ENCODE data around the gene TMEM132D. TPM values are rescaled to one million over a fixed set of nuclear protein-coding genes. Genes with fewer than 3 reads are reported as not detected.

Gene TMEM132D
- total RNA-seq, 1 donor from 2014 or later: 0.19 TPM

DNA sequence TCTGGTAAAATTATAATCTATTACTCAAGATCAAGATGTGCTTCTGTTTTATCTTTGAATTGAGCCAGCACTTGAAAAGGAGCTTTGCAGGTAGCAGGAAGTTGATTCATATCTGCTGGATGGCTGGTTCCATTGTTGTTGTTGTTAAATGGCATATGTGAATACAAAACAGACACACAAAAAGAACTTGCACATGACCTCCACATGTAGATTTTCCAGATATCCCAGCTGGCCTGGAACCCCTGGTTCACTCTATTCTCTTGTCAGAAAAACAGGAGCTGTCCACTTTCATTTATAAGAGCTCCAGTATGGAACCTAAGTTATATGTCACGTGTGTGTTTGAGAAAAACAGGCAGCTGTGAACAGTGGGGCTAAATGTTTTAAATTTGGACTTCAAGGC is 273.9 kb downstream of the TMEM132D start:
- H3K27me3 Mint-ChIP-seq (ENCODE audit: low read depth): peaks cover 2% of the 10 kb centered on the region
- no peak overlapping the region for H3K4me3 Mint-ChIP-seq
- TF ChIP-seq, protein P1, sequence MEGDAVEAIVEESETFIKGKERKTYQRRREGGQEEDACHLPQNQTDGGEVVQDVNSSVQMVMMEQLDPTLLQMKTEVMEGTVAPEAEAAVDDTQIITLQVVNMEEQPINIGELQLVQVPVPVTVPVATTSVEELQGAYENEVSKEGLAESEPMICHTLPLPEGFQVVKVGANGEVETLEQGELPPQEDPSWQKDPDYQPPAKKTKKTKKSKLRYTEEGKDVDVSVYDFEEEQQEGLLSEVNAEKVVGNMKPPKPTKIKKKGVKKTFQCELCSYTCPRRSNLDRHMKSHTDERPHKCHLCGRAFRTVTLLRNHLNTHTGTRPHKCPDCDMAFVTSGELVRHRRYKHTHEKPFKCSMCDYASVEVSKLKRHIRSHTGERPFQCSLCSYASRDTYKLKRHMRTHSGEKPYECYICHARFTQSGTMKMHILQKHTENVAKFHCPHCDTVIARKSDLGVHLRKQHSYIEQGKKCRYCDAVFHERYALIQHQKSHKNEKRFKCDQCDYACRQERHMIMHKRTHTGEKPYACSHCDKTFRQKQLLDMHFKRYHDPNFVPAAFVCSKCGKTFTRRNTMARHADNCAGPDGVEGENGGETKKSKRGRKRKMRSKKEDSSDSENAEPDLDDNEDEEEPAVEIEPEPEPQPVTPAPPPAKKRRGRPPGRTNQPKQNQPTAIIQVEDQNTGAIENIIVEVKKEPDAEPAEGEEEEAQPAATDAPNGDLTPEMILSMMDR (conservative IDR thresholded peaks at IDR 0.05): no peak
- no peaks in the 10 kb centered on the region for H3K9me3 Mint-ChIP-seq
- H3K4me1 Mint-ChIP-seq: peaks cover 27% of the 10 kb centered on the region
- DNase-seq (ENCODE audit: low read depth, low spot score): no peak
- H3K27ac Mint-ChIP-seq (ENCODE audit: unreplicated experiment): no peak overlapping the region
- H3K36me3 Mint-ChIP-seq (ENCODE audit: low read depth): no peaks in the 10 kb centered on the region

DNA sequence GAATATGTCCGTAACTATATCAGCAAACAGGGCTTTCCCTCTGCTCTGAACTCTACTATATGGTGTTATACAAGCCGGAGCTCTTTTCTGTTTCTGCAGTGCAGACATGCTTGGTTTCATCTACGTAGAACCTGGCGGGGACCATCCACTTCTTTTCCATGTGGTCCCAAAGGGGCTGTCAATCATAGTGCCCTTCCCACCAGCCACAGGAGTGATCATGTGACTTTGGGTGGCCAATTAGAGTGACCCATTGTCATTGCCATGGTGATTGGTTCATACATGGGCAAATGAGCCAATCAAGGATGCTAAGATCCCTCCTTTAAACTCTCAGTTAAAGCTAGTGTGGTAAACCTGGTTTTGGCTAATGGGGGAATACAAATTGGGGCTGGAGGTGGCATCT is 281.3 kb downstream of the TMEM132D start:
- Mint-ChIP-seq H3K27ac (ENCODE audit: unreplicated experiment) (no peak overlapping the region), H3K27me3 (ENCODE audit: low read depth) (no peaks in the 10 kb centered on the region), H3K9me3 (peaks cover 3% of the 10 kb centered on the region), H3K4me1 (peaks cover 13% of the 10 kb centered on the region), H3K4me3 (no peak overlapping the region), H3K36me3 (ENCODE audit: low read depth) (no peaks in the 10 kb centered on the region)
- TF ChIP-seq, protein P1 (conservative IDR thresholded peaks at IDR 0.05): no peak
- no peak for DNase-seq (ENCODE audit: low read depth, low spot score)

DNA sequence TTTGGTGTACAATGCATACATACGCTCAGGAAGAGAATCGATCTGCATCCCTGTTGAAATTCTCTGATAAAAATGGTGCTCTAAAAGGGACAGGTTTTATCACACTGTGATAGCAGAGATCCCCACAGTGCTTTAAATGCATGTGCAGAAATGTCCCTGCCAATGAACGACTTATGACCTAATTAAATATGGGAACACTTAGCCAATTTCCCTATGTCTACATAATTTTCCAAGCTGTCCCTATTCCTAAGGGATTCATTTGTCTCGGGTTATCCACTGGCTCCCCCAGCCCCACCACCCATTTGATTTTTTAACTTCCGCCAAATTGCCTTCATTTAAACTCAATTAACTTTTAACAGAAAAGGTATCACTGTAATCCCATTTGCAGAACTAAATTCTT is 284.6 kb downstream of the TMEM132D start:
- no peaks in the 10 kb centered on the region for H3K27me3 Mint-ChIP-seq (ENCODE audit: low read depth)
- no peak overlapping the region for H3K4me3 Mint-ChIP-seq
- H3K9me3 Mint-ChIP-seq: peaks cover 10% of the 10 kb centered on the region
- H3K27ac Mint-ChIP-seq (ENCODE audit: unreplicated experiment): no peak overlapping the region
- peaks cover 13% of the 10 kb centered on the region for H3K4me1 Mint-ChIP-seq
- H3K36me3 Mint-ChIP-seq (ENCODE audit: low read depth): no peaks in the 10 kb centered on the region
- TF ChIP-seq, protein P1 (conservative IDR thresholded peaks at IDR 0.05): no peak
- no peak for DNase-seq (ENCODE audit: low read depth, low spot score)

DNA sequence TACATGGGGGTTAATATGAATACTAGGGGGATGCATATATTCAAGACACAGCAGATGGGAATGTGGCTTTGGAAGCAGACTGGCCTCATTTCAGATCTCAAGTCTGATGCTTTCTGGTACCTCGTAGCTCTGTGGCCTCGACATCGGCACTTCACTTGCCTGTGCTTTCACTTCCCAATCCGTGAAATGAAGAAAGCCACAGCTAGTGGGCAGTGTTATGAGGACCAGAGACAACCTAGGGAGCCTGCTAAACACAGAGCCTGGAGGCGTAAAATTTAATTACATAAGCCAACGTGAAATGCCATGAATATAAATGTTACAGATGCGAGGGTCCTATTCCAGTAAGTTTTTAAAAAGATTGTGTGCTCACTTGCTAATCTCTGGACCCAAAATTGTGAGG is 286.0 kb downstream of the TMEM132D start:
- H3K27ac Mint-ChIP-seq (ENCODE audit: unreplicated experiment): no peak overlapping the region
- DNase-seq (ENCODE audit: low read depth, low spot score): no peak
- H3K4me3 Mint-ChIP-seq: no peak overlapping the region
- no peaks in the 10 kb centered on the region for H3K36me3 Mint-ChIP-seq (ENCODE audit: low read depth)
- H3K4me1 Mint-ChIP-seq: peaks cover 17% of the 10 kb centered on the region
- H3K27me3 Mint-ChIP-seq (ENCODE audit: low read depth): no peaks in the 10 kb centered on the region
- TF ChIP-seq, protein P1 (conservative IDR thresholded peaks at IDR 0.05): no peak
- H3K9me3 Mint-ChIP-seq: peaks cover 10% of the 10 kb centered on the region

DNA sequence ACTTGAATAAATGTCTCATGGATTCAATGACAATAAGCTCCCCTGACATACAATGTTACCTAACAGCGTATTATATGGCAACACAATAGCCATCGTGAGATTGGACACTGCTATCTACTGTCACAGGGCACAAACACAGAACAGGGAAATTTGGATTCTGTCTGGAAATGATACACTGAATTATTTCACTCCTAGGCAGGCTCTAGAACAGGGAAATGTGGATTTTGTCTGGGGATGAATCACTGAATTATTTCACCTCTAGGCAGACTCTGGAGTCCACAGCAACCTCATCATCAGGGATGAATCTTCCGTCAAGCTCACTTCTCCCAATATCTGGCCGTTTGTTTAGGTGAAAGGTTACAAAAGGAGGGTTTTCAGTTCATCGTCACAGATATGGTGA is 288.8 kb downstream of the TMEM132D start:
- peaks cover 7% of the 10 kb centered on the region for H3K9me3 Mint-ChIP-seq
- DNase-seq (ENCODE audit: low read depth, low spot score): no peak
- H3K36me3 Mint-ChIP-seq (ENCODE audit: low read depth): no peaks in the 10 kb centered on the region
- H3K27me3 Mint-ChIP-seq (ENCODE audit: low read depth): no peaks in the 10 kb centered on the region
- TF ChIP-seq, protein P1 (conservative IDR thresholded peaks at IDR 0.05): no peak
- H3K4me1 Mint-ChIP-seq: peaks cover 40% of the 10 kb centered on the region
- no peak overlapping the region for H3K4me3 Mint-ChIP-seq
- H3K27ac Mint-ChIP-seq (ENCODE audit: unreplicated experiment): no peak overlapping the region

All from neural crest cell (in vitro differentiated cells).